Fibroblast of villous mesenchyme (primary cell): ENCODE data around the gene NDUFA13. TPM values are rescaled to one million over a fixed set of nuclear protein-coding genes. Genes with fewer than 3 reads are reported as not detected.

Experiments
- DNase-seq: peaks from one replicate; pipeline ENCODE4 v3.0.0-alpha.2; 2010; ENCODE audit warnings: low read depth
- H3K4me3 ChIP-seq: 2 replicates; pipeline ENCODE4 v1.5.1; 2011; ENCODE audit warnings: low read depth, mild to moderate bottlenecking, low read length
- CTCF ChIP-seq: IDR thresholded peaks from 2 replicates; pipeline ENCODE4 v1.5.1; 2012; ENCODE audit warnings: low read depth, mild to moderate bottlenecking, low read length; ENCODE audit not compliant: insufficient read depth
- total RNA-seq: library from RNA; depleted of rRNA; stranded (reverse); fragments of >200 nt; gene quantifications from 2 replicates; pipeline ENCODE4 v1.2.3, GENCODE V29; 2012

The NDUFA13 gene
- total RNA-seq, 1 donor = 199 TPM

- no peak overlapping the region for H3K4me3 ChIP-seq
- peak; percentile 83 for DNase-seq
- TF ChIP-seq CTCF = peak; percentile 78
Measured at GRCh38 chr19:19490214-19490968, 25.6 kb upstream of the NDUFA13 start.

- no peak for TF ChIP-seq CTCF
- no peak overlapping the region for H3K4me3 ChIP-seq
- DNase-seq = no peak
Measured at GRCh38 chr19:19491321-19492025, 24.6 kb upstream of the NDUFA13 start.

GRCh38 chr19:19492026-19492610 is 23.9 kb upstream of the NDUFA13 start:
- no peak for DNase-seq
- H3K4me3 ChIP-seq = no peak overlapping the region
- no peak for TF ChIP-seq CTCF

GRCh38 chr19:19493841-19494546 is 22.0 kb upstream of the NDUFA13 start:
- no peak overlapping the region for H3K4me3 ChIP-seq
- TF ChIP-seq CTCF = no peak
- DNase-seq = no peak

- DNase-seq = no peak
- no peak for TF ChIP-seq CTCF
- no peak overlapping the region for H3K4me3 ChIP-seq
Measured at GRCh38 chr19:19495614-19496603, 20.1 kb upstream of the NDUFA13 start.
